Measurements from ENCODE around the gene CCDC89. TPM values are rescaled to one million over a fixed set of nuclear protein-coding genes. Genes with fewer than 3 reads are reported as not detected.

Gene CCDC89
- total and polyA plus RNA-seq, 2 donors (not counting 3 experiments of a cell fraction or from before 2014, with no cell fraction given): not detected

GRCh38 chr11:85697747-85698146 is 11.8 kb upstream of the CCDC89 start:
- Histone ChIP-seq H3K4me2 (ENCODE audit: insufficient read depth, low read length) (no peak overlapping the region), H3K36me3 (ENCODE audit: control insufficient read depth in 2 of 2, extremely low read depth in 1 of 2, insufficient read depth in 2 of 2, low read length in 2 of 2) (no peaks in the 10 kb centered on the region), H3K9me3 (replicated peaks; ENCODE audit: control insufficient read depth, insufficient read depth, low read length) (no peaks in the 10 kb centered on the region), H3K79me2 (ENCODE audit: control insufficient read depth, insufficient read depth, low read length) (no peaks in the 10 kb centered on the region), H3K27ac (ENCODE audit: insufficient read depth, low read depth, low read length) (no peak overlapping the region), H4K20me1 (replicated peaks; ENCODE audit: control insufficient read depth, extremely low read depth, insufficient read depth, low read length) (no peaks in the 10 kb centered on the region), H3K4me1 (ENCODE audit: control insufficient read depth, extremely low read depth, insufficient read depth, low read length) (no peaks in the 10 kb centered on the region), H3K9ac (replicated peaks; ENCODE audit: extremely low read depth, insufficient read depth, low read length) (no peak overlapping the region), H3K27me3 (ENCODE audit: control insufficient read depth in 2 of 2, insufficient read depth in 2 of 2, low read length in 2 of 2) (no peaks in the 10 kb centered on the region), H3K4me3 (replicated peaks in 1 of 3; ENCODE audit: insufficient read depth in 1 of 3, low read depth in 1 of 3, low read length in 3 of 3) (no peak overlapping the region), H3K9me1 (replicated peaks; ENCODE audit: control insufficient read depth, extremely low read depth, insufficient read depth, low read length) (no peaks in the 10 kb centered on the region), H2AFZ (ENCODE audit: low read depth, low read length) (no peak overlapping the region)
- no TSS peak for BruUV-seq (replicated peaks)
- FAIRE-seq (no peak), DNase-seq (ENCODE audit: low read depth, low spot score) (no peak)
- intact Hi-C loops (cut with micrococcal nuclease): loop anchor here (10.0 kb wide), 1 partner anchor 247 kb away; no protein-coding TSS in a partner anchor
- POLR2A ChIA-PET: no interaction called here
- CTCF ChIA-PET: no interaction called here
- TF ChIP-seq MAX (IDR thresholded peaks at IDR 0.05; ENCODE audit: insufficient read depth, insufficient read length) (no peak), POLR2AphosphoS5 (IDR thresholded peaks at IDR 0.05; ENCODE audit: insufficient read depth, low read depth, low read length) (no peak), FOS (IDR thresholded peaks at IDR 0.05; ENCODE audit: borderline replicate concordance, insufficient read depth, low read length) (no peak), POLR2A (IDR thresholded peaks at IDR 0.05; ENCODE audit: low read depth, low read length) (no peak), CTCF (IDR thresholded peaks at IDR 0.05; ENCODE audit: extremely low read depth in 1 of 2, insufficient read depth in 1 of 2, low read depth in 1 of 2, low read length in 2 of 2) (no peak), EZH2 (IDR thresholded peaks at IDR 0.05; ENCODE audit: borderline replicate concordance, low read depth, low read length, severe bottlenecking) (no peak), MYC (IDR thresholded peaks at IDR 0.05; ENCODE audit: low read depth, low read length) (no peak), JUN (IDR thresholded peaks at IDR 0.05; ENCODE audit: borderline replicate concordance, insufficient read depth, insufficient read length, low read depth) (no peak), GATA2 (IDR thresholded peaks at IDR 0.05; ENCODE audit: insufficient read depth, insufficient read length, low read depth, low read length) (no peak)
- dilution Hi-C loops (cut with MboI; ENCODE audit: extremely low pct_ligation_motif_present, low sequenced_read_pairs): no loop called here

Data from endothelial cell of umbilical vein (primary cell).